GM21723 (cell line): Measurements from ENCODE around the gene BTBD10.

Experiments used
- ATAC-seq: cut with Tn5 transposase; IDR thresholded peaks from one replicate; pipeline ENCODE4 v1.9.1; 2021; ENCODE audit warnings: mild to moderate bottlenecking, moderate library complexity; ENCODE audit not compliant: unreplicated experiment

The BTBD10 gene

GRCh38 chr11:13341026-13341425 lies 122.0 kb downstream of the BTBD10 start:
- no peak for ATAC-seq

DNA sequence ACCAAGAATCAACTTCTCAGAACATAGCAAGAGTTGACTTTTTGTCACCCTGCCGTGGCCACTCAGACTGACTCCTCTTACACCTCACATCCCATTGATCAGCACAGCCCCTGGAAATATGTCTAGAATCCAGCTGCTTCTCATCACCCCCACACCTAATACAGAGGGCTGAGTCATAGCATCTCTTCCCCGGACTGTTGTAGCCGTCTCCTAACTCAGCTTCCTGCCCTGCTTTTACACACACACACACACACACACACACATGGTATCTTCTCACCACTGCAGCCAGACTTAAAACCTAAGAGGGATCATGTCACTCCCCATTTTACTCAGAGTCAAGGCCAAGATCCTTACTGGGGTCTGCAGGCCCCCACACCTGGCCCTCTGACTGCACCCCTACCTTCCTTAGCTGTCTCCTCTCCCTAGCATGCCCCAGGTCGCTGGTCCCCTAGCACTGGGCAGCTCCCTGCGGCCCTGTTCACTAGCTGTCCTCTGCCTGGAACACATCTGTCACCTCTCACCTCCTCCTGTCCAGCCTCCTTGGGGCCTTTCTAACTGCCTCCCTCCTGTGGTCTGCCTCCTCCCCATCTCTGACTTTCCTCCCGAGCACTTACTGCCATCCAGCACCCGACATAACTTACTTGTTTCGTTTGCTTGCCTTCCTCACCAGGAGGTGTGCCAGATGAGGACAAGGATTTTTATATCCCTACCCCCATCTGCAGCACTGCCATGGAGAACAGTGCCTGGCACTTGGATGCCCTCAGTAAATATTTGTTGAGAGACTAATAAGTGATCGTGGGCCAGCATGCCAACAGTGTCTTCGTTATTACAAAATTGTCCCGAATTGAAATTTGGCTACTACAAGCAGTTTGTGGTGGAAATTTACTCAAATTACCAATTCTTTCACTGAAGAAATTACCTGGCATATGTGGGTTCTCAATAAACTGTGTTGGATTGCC lies 123.5 kb downstream of the BTBD10 start:
- ATAC-seq, result no peak

- no peak for ATAC-seq
Observed at GRCh38 chr11:13338427-13339069, 124.5 kb downstream of the BTBD10 start.

DNA sequence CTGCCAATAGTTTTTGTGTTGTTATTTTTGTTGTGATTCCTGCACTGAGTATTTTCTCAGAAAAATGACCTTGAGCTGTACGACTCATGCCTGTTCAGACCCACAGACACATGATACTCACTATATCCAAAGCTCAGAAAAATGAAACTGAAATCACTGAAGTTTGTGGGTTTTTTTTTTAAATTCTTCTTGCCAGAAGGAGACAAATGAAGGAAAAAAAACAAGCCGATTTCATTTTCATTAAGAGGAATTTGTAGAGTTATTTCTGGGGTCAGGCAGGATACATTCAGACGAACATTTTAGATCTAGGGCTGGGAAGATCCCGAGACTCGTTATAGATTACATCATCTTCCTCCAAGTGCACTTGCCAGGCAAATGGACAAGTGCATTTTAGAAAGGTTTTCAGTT lies 125.0 kb downstream of the BTBD10 start:
- peak; percentile 45 for ATAC-seq
